Activated CD8-positive, alpha-beta memory T cell treated with anti-CD3 and anti-CD28 coated beads, Interleukin-2, amount 50 U/mL, for 1 hour (primary cell): ENCODE results near the gene SEC22A.

Source experiments
- DNase-seq: peaks from one replicate; pipeline ENCODE4 v3.0.0-alpha.2; 2020; ENCODE audit errors: extremely low read depth

Gene SEC22A

DNA sequence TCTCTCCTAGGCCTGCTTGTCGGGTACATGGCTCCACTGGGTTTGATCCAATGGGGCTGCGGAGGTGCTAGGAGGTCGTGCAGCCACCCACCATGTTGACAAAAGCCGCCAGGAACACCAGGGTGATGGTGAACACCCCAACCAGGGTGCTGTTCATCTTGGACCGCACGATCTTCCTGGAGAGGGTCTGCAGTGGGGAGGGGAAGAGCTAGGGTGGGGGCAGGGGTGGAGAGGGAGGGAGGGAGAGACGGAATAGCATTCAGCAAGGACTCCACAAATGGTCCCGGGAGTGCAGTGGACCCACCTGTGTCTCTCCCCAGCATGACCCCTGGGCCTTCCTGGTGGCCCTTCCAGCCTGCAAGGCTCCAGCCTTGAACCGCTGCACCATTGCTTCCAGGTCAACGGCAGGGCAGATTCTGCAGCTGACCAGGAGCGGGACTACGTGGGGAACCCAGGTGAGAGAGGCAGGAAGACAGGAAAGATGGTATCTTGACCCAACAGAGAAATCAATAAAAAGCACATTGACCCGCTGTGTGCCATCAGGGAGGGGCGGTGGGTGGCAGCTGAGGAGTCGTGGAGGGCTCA is 102.3 kb downstream of the SEC22A start:
- DNase-seq: no peak

DNA sequence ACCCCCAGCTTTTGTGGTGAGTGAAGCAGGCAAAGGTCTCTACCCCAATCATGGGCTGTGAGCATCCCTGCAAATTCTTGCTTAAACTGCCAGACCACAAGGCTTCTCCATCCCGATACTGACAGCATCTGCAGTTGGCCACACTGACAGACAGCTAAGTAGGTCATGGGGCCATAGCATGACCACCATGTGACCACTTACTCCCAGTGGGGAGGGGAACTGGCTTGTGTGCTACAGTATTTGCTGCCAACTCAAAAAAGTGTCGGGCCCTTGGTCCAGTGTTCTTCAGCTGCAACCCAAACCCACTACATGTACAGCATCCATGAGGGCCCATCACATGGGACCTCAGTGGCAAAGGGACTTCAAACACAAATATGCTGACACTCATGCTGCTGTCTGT is 103.4 kb downstream of the SEC22A start:
- DNase-seq: no peak

DNA sequence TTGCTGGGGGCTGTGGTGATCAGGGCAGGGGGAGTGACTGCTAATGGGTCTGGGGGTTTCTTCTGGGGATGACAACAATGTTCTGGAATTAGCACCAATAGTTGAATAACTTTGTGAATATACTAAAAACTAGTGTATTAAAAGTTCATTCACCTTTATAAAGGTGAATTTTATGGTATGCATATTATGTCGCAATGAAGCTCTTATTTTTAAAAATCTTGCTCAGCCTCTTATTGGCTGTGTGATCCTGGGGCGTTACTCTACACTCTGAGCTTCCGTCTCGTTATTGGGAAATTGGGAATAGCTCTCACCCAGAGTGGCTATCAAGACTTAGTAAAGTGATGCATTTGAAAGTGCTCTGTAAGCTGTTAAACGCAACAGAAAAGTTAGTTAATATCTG is 105.3 kb downstream of the SEC22A start:
- no peak for DNase-seq

DNA sequence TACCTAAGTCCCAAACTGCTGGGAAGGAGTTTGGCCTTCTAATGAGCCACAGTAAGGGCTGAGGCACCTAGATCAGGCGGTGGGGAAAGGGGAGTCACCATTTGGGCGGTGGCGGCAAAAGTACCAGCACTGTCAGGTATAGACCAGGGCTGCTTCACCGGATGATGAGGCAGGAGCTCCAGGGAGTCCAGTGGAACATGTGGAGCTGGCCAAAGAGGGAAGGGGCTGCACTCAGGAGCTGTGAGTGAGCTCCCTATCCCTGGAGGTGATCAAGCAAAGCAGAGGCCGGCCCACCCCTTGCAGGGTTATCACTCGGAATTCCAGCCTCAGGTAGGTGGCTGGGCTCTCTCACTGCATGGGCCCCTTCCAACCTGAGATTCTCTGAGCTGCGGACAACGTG is 108.4 kb downstream of the SEC22A start:
- DNase-seq: no peak

DNA sequence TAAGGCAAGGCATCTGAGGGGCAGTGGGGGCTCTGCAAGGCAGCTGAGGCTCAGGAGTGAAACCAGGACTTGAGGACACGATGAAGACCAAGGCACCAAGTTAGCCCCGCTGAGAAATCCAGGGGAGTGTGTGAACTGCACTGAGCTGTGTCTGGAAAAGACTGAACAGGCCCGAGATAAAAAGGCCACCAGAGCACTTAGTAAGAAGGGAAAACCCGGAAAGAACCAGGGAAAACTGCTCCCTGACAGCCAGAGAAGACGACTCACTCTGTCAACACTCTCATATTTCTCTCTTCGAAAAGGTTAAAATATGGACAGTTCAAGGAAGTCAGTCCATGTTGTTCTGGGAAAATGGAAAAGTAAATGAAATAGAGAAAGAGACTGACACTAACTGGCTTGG is 109.0 kb downstream of the SEC22A start:
- no peak for DNase-seq

DNA sequence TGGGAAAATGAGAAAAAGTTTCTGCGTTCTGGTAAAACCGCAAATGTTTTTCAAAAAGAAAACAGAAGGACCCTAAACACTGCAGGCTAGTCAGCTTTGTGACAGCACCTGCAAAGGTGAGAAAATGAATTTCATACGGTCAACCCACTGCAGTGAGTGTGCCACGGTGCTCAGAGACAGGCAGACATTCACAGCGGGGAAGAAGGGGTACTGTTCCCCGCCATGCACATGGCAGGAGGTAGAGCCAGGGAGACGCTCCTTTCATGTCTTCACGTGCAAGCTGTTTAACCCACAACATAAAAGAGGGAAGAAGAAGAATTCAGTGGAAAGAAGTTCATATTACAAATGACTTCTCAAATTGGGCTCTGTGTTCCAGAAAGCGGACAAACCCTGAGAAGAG is 109.5 kb downstream of the SEC22A start:
- no peak for DNase-seq

DNA sequence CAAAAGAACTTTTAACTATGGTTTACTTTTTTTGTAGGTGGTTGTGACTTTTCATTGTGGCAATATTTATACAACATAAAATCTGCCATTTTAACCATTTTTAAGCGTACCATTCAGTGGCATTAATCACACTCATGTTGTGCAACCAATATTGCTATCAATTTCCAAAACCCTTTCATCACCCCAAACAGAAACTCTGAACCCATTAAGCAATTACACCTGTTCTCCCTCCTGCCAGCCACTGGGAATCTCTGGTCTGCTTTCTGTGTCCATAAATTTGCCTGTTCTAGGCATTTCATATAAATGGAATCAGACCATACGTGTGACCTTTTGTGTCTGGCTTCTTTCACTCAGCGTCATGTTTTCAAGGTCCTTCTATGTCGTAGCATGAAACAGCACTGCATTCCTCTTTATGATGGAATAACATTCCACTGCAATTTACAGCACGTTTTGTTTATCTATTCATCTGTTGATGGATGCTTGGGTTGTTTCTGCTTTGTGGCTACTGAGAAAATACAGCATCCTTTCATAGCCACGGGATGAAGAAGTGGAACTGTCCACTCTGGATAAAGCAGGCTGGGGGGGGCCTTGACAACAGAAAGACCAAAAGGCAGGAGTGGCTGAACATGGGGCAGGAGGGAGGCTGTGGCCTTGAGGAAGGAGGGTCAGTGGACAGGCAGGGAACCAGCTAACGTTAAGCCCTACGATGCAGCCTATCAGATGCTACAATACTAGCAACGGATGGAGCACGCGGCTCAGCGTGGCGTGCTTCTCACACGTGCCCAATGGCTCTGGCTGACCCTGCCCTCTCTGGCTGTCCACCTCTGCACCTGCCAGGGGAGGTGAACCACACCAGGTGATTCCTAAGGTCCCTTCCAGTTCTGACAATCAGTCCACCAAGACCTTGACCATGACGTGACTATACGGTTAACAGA is 110.9 kb downstream of the SEC22A start:
- DNase-seq: no peak

DNA sequence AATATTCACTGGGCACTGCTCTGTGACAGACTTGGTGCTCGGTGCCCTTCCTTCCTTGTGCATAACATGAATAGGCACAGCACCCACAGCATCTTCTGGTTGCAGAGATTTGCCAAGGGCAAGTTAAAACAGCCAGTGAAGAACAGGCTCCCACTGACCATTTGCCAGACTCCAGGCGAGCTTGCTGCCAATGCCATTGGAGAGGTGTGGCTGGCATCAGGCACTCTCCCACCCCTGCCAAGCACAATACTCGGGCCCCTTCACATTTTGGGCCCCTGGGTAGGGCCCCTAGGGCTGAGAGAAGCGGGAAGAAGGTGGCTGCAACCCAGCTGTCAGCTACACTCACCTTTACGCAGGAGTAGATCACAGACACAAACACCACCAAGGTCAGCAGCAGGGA is 112.1 kb downstream of the SEC22A start:
- DNase-seq: no peak

DNA sequence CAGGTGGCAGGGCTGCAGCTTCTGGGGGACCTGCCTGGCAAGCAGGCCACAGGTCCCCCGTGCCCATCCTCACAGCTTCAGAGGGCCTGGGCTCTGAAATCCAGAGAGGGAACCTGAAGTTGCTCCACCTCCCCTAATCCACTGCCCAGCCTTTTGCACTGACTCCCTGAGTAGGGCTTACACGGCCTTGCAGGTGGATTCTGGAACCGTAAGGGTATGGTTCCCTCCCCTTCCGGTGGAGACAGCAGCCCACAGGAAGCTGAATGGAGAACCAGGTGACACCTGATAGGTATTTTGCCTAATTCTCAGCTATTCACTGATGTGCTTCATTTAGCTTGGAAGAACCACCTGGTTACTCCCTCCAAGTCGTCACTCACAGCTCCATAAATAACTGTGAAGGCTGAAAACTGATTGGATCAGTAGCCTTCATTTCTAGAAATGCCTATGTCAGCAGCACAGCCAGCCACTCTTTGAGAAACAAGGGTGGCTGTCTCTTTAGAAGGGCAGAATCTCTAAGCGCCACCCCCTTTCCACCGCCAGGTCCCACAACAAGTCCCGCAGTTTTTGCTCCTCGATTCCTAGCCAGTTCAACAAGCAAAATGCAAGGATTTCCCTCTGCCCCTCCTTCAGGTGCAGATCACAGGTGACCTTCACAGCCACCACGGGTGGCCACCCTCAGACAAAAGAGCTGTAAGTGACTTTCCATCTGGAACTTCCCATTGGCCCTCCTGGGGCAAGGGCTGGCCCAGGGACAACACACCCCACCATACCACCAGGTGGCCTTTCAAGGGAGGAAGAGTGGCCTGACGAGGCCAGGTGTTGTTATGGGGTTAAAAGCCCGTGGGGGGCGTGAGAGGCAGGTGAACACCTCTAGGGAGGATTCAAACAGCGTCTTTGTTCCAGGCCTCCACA is 112.9 kb downstream of the SEC22A start:
- DNase-seq: no peak

DNA sequence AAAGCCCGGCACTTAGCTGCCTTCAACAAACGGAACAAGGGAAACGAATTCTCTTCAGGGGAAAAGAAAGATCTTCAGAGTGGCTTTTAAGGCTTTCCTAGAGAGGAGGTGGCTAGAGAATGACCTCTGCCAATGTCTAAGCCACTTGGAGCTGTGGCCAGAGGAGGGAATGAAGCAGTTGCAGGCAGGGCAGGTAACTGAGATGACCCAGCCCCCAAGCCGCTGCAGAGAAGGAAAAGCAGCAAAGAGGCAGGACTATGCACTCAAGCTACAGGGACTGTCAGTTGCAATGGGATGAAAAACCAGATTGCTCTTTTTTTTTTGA is 113.5 kb downstream of the SEC22A start:
- no peak for DNase-seq

DNA sequence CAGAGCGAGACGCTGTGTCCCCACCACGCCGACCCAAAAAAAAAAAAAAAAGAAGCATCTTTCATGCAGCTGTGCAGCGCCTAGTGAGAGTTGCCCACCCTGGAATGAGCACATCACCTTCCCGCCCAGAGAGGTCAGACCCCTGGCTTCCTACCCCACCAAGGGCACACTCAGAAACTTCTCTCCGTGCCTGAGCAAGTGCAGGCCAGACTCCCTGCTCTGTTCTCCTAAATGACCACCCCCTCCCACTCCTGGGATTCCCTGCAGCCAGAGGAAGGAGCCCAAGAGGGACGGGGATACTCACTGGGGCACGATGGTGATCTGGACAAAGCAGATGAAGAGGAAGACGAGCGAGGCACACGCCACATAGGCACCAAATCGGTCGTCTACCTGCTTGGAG is 116.0 kb downstream of the SEC22A start:
- DNase-seq: no peak

DNA sequence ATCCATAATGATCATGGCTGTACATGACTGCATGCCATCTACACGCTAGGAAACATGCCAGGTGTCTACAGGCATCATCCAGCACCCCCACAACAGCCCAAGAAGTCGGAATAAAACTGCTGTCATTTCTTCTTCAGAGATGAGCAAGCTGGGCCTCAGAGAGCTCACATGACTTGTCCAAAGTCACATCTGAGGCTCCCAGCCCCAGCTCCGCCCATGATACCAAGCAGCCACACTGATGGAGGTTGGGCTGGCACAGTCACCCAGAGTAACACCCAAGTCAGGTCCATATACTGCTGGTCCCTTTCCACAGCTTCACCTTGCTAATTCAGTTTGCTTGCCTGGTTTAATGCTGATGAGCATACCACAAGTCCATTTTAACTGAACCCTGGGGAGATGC is 116.6 kb downstream of the SEC22A start:
- DNase-seq: no peak

DNA sequence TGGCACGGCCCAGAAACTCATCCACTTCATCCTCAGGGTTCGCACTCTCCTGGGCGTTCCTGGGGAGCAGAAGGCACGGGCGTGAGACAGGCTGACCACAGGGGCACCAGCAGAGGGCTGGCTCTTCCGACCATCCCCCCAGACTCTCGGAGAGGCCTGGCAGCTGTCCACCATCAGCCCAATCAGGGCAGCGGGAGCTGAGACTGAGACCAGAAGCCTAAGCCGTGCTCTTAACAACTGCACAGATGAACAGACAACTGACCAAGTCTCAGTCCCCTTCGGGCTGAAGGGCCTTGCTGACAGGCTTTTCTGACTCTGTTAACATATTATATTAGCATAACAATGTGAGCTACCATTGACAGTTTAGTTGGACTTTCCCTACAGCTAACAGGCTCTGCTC is 118.0 kb downstream of the SEC22A start:
- no peak for DNase-seq

DNA sequence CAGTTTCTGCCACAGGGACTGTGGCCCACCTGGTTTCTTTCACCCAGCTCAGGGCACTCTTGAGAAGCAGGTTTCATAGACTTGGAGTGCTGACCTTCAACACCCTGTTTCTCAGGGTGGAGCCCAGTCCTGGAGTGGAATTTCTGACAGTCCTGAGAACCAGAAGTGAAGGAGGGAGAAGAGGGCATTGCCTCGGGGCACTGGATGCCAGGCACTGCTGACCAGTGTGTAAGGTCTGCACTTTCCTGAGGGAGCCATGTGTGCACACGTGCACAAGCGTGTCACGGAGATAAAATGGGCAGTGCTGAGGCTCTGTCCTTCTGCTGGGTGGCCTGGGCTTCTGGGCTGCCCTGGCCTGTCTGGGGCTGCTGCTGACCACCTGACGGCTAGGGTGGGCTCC is 118.5 kb downstream of the SEC22A start:
- DNase-seq: no peak

DNA sequence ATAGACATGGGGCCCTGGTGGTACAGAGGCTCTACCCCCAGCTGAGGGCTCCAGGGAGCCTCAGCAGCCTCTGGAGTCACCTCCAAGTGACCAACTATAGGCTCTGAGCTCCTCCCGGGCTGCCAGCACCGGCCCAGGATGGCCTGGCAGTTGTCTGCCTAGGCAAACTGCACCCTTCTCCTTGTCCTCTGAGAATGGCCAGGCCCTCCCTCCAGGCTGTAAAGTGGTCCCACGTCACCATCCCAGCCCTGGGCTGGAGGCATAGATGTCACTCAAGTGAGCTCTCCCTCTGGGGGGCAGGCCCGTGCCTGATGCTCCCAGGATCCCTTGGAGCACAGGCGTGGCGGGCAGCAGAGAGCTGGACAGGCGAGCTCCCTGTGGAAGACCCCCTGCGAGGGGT is 120.1 kb downstream of the SEC22A start:
- no peak for DNase-seq

DNA sequence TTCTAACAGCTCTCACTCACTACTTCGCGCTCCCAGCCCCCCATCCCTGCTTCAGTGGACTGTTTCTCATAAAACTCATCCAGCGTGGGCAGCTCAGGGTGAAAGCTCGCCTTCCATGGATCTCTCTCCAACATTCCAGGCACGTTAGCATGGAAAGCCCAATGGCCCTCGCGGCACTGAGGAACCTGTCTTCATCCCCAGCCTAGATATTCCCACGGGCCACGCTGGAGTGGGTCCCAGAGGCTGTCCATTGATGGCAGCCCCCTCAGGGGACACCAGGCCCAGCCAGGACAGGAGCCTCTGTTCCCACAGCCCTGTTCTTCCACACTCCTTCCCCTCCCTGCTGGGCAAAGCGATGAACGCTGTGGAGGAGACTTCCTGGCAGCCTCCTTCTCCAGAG is 121.1 kb downstream of the SEC22A start:
- DNase-seq: no peak
